ENCODE results near the gene ZNF429.

DNA sequence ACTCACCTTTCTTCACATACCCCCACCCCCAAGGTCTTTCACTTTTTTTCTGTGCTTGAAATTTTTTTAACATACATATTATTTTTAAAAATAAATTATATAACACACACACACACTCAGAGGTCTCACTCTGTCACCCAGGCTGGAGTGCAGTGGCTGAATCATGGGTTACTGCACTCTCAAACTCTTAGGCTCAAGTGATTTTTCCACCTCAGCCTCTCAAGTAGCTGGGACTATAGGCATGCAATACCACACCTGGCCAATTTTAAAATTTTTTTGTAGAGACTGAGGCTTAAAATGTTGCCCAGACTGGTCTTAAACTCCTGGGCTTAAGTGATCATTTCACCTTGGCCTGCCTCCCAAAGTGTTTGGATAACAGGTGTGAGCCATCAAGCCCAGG is 32.9 kb upstream of the ZNF429 start:
- no peak for TF ChIP-seq CTCF (IDR thresholded peaks at IDR 0.05)
- TF ChIP-seq REST (IDR thresholded peaks at IDR 0.05; ENCODE audit: insufficient read depth in 1 of 2, low read depth in 2 of 2, low read length in 1 of 2): no peak
- no peak for TF ChIP-seq POLR2AphosphoS5 (IDR thresholded peaks at IDR 0.05; ENCODE audit: low read depth, low read length)
- no peak for TF ChIP-seq SIN3A (IDR thresholded peaks at IDR 0.05; ENCODE audit: borderline replicate concordance, insufficient read depth, low read depth, low read length)

All from Panc1 (cell line).